Astrocyte (in vitro differentiated cells and primary cell): ENCODE measurements around the gene CAMK2D. TPM values are rescaled to one million over a fixed set of nuclear protein-coding genes. Genes with fewer than 3 reads are reported as not detected.

Source experiments
- DNase-seq: peaks from one replicate; pipeline ENCODE4 v3.0.0-alpha.2; 2010; ENCODE audit warnings: low read depth
- FAIRE-seq: peaks from 2 replicates; lab custom pipeline; 2011; peaks lifted over from hg19 to GRCh38; lab: Jason Lieb, UNC
- H2AFZ ChIP-seq: 2 replicates; pipeline ENCODE4 v1.6.0; 2012; ENCODE audit warnings: low read depth, low read length, inconsistent platforms
- H3K27ac ChIP-seq: 2 replicates; pipeline ENCODE4 v1.5.1; 2011; ENCODE audit warnings: low read depth, low read length, inconsistent platforms
- H3K27me3 ChIP-seq: 2 replicates; pipeline ENCODE4 v1.6.0; 2011; ENCODE audit warnings: low read length, inconsistent platforms; ENCODE audit not compliant: insufficient read depth
- H3K36me3 ChIP-seq: 2 replicates; pipeline ENCODE4 v1.5.1; 2011; ENCODE audit warnings: low read length, inconsistent platforms; ENCODE audit not compliant: insufficient read depth
- H3K4me1 ChIP-seq: 2 replicates; pipeline ENCODE4 v1.5.1; 2011; ENCODE audit warnings: low read length, inconsistent platforms; ENCODE audit not compliant: insufficient read depth
- H3K4me2 ChIP-seq: 2 replicates; pipeline ENCODE4 v1.6.0; 2012; ENCODE audit warnings: low read length, inconsistent platforms
- H3K4me3 ChIP-seq: 2 replicates; pipeline ENCODE4 v1.5.1; 2011; ENCODE audit warnings: low read depth, mild to moderate bottlenecking, low read length, inconsistent platforms; ENCODE audit not compliant: insufficient read depth
- H3K79me2 ChIP-seq: 2 replicates; pipeline ENCODE4 v1.6.0; 2012; ENCODE audit warnings: mild to moderate bottlenecking, low read length, inconsistent platforms; ENCODE audit not compliant: insufficient read depth
- H3K9ac ChIP-seq: 2 replicates; pipeline ENCODE4 v1.6.0; 2012; ENCODE audit warnings: mild to moderate bottlenecking, low read length, inconsistent platforms
- H3K9me3 ChIP-seq: 2 replicates; pipeline ENCODE4 v1.5.1; 2012; ENCODE audit warnings: low read depth, mild to moderate bottlenecking, low read length, inconsistent platforms; ENCODE audit not compliant: insufficient read depth
- H4K20me1 ChIP-seq: 2 replicates; pipeline ENCODE4 v1.6.0; 2012; ENCODE audit warnings: low read length, inconsistent platforms; ENCODE audit not compliant: insufficient read depth
- H3K27ac Mint-ChIP-seq: one replicate; pipeline ENCODE4 v1.8.0; 2021; ENCODE audit warnings: mild to moderate bottlenecking, mixed read lengths; ENCODE audit not compliant: unreplicated experiment
- H3K27me3 Mint-ChIP-seq: one replicate; pipeline ENCODE4 v1.8.0; 2021; ENCODE audit warnings: low read depth, mixed read lengths; ENCODE audit not compliant: unreplicated experiment
- H3K36me3 Mint-ChIP-seq: one replicate; pipeline ENCODE4 v1.8.0; 2021; ENCODE audit warnings: low read depth, mixed read lengths; ENCODE audit not compliant: unreplicated experiment
- H3K4me1 Mint-ChIP-seq: one replicate; pipeline ENCODE4 v1.8.0; 2021; ENCODE audit warnings: low read depth, mixed read lengths; ENCODE audit not compliant: unreplicated experiment
- H3K4me3 Mint-ChIP-seq: one replicate; pipeline ENCODE4 v1.8.0; 2021; ENCODE audit warnings: mild to moderate bottlenecking, moderate library complexity, mixed read lengths; ENCODE audit not compliant: unreplicated experiment
- H3K9me3 Mint-ChIP-seq: one replicate; pipeline ENCODE4 v1.8.0; 2021; ENCODE audit warnings: mild to moderate bottlenecking, mixed read lengths; ENCODE audit not compliant: unreplicated experiment
- CTCF ChIP-seq: IDR thresholded peaks from 2 replicates; pipeline ENCODE4 v1.5.1; 2011; ENCODE audit warnings: low read depth, mild to moderate bottlenecking, inconsistent platforms, low read length, moderate library complexity; ENCODE audit not compliant: insufficient read depth
- EZH2 ChIP-seq: IDR thresholded peaks from 2 replicates; pipeline ENCODE4 v1.6.1; 2012; ENCODE audit warnings: mild to moderate bottlenecking, low read length, inconsistent platforms; ENCODE audit not compliant: insufficient read depth
- total RNA-seq: library from RNA; stranded (reverse); gene quantifications from 2 replicates; pipeline ENCODE4 v1.2.1, GENCODE V29; 2021

Gene CAMK2D
- total RNA-seq, 1 donor from 2014 or later = 80.8 TPM

DNA sequence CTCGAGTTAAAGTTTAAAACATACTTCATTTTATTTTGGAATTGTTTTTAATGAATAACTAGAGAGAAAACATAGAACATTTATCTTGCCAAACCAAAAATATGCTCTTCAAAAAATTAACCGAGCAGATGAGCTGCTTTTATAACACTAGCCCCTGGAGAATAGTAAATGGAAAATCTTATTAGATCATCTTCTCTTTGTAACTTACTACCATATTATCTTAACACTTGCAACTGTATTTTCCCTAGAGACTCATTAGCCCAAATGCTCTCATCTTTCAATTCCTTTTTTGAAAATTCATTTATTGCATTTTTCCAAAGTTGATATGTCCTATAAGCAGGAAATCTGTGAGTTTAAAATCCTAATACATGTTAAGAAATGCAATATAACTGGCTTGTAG is 143.3 kb downstream of the CAMK2D start:
- H3K4me2 ChIP-seq = no peak overlapping the region
- no peaks in the 10 kb centered on the region for H3K27me3 Mint-ChIP-seq
- H3K9ac ChIP-seq = no peak overlapping the region
- no peak overlapping the region for H2AFZ ChIP-seq
- H3K27me3 ChIP-seq = no peaks in the 10 kb centered on the region
- H3K9me3 Mint-ChIP-seq = no peaks in the 10 kb centered on the region
- peaks cover 3% of the 10 kb centered on the region for H4K20me1 ChIP-seq
- H3K4me3 Mint-ChIP-seq = no peak overlapping the region
- no peak overlapping the region for H3K27ac Mint-ChIP-seq
- H3K79me2 ChIP-seq = peaks cover 20% of the 10 kb centered on the region
- H3K4me3 ChIP-seq = no peak overlapping the region
- DNase-seq (no peak), FAIRE-seq (no peak)
- H3K36me3 Mint-ChIP-seq = no peaks in the 10 kb centered on the region
- peaks cover 5% of the 10 kb centered on the region for H3K4me1 Mint-ChIP-seq
- H3K27ac ChIP-seq = no peak overlapping the region
- H3K4me1 ChIP-seq = no peaks in the 10 kb centered on the region
- no peak for TF ChIP-seq CTCF
- TF ChIP-seq EZH2 = no peak
- H3K36me3 ChIP-seq = no peaks in the 10 kb centered on the region
- no peaks in the 10 kb centered on the region for H3K9me3 ChIP-seq

DNA sequence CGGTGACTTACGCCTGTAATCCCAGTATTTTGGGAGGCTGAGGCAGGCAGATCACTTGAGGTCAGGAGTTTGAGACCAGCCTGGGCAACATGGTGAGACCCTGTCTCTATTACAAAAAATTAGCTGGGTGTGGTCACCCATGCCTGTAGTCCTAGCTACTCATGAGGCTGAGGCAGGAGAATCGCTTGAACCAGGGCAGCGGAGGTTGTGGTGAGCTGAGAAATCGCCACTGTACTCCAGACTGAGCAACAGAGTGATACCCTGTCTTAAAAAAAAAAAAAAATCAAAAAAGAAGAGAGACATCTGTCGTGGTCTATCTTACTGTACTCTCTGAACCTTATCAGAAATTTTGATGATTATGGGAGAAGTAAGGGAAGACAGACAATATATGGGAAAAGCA is 144.3 kb downstream of the CAMK2D start:
- Mint-ChIP-seq H3K9me3 (no peaks in the 10 kb centered on the region), H3K36me3 (no peaks in the 10 kb centered on the region), H3K27ac (no peak overlapping the region), H3K4me3 (no peak overlapping the region), H3K4me1 (peaks cover 8% of the 10 kb centered on the region), H3K27me3 (no peaks in the 10 kb centered on the region)
- H3K4me1 ChIP-seq = no peaks in the 10 kb centered on the region
- TF ChIP-seq CTCF (no peak), EZH2 (no peak)
- H3K27me3 ChIP-seq = no peaks in the 10 kb centered on the region
- no peaks in the 10 kb centered on the region for H4K20me1 ChIP-seq
- no peak overlapping the region for H2AFZ ChIP-seq
- no peak for FAIRE-seq
- H3K9me3 ChIP-seq = no peaks in the 10 kb centered on the region
- no peaks in the 10 kb centered on the region for H3K36me3 ChIP-seq
- no peak for DNase-seq
- H3K4me3 ChIP-seq = no peak overlapping the region
- no peak overlapping the region for H3K4me2 ChIP-seq
- H3K9ac ChIP-seq = no peak overlapping the region
- H3K27ac ChIP-seq = no peak overlapping the region
- H3K79me2 ChIP-seq = peaks cover 25% of the 10 kb centered on the region

- no peaks in the 10 kb centered on the region for H3K27me3 ChIP-seq
- no peak overlapping the region for H3K4me2 ChIP-seq
- FAIRE-seq = no peak
- Mint-ChIP-seq H3K27ac (no peak overlapping the region), H3K9me3 (no peaks in the 10 kb centered on the region), H3K4me1 (peaks cover 8% of the 10 kb centered on the region), H3K27me3 (no peaks in the 10 kb centered on the region), H3K4me3 (no peak overlapping the region), H3K36me3 (no peaks in the 10 kb centered on the region)
- no peak overlapping the region for H2AFZ ChIP-seq
- no peak for DNase-seq
- H3K9me3 ChIP-seq = no peaks in the 10 kb centered on the region
- no peak for TF ChIP-seq EZH2
- TF ChIP-seq CTCF = no peak
- no peaks in the 10 kb centered on the region for H4K20me1 ChIP-seq
- no peaks in the 10 kb centered on the region for H3K36me3 ChIP-seq
- H3K79me2 ChIP-seq = peaks cover 28% of the 10 kb centered on the region
- no peak overlapping the region for H3K4me3 ChIP-seq
- no peaks in the 10 kb centered on the region for H3K4me1 ChIP-seq
- no peak overlapping the region for H3K9ac ChIP-seq
- no peak overlapping the region for H3K27ac ChIP-seq
These were observed 145.1 kb downstream of the CAMK2D start for GRCh38 chr4:113616443-113616842.
